SU-DHL-6 (cell line): ENCODE measurements around the gene TCF12.

ENCODE experiments used
- H2AFZ ChIP-seq: fragments of 200-600 bp; sonication (generic); 2 replicates; pipeline ENCODE4 v1.6.1; 2014; ENCODE audit warnings: low read depth, mild to moderate bottlenecking, moderate library complexity, mixed read lengths, antibody characterized with exemption, low read length; ENCODE audit not compliant: severe bottlenecking
- H3F3A ChIP-seq: fragments of 200-600 bp; shearing (Covaris generic); 2 replicates; pipeline ENCODE4 v1.6.0; 2016; ENCODE audit warnings: antibody characterized with exemption, mild to moderate bottlenecking; ENCODE audit not compliant: insufficient read depth
- H3K27ac ChIP-seq: fragments of 200-600 bp; sonication (generic); 2 replicates; pipeline ENCODE4 v1.5.1; 2016; ENCODE audit warnings: low read depth, mild to moderate bottlenecking, low read length, moderate library complexity, mixed read lengths
- H3K27me3 ChIP-seq: fragments of 200-600 bp; sonication (generic), shearing (Covaris generic); 2 replicates; pipeline ENCODE4 v1.6.0; 2014; ENCODE audit warnings: mild to moderate bottlenecking, low read length
- H3K36me3 ChIP-seq: fragments of 200-600 bp; sonication (generic); 2 replicates; pipeline ENCODE4 v1.6.1; 2014; ENCODE audit warnings: mild to moderate bottlenecking, low read length, mixed read lengths
- H3K4me2 ChIP-seq: fragments of 300-600, 200-600 bp; shearing (Covaris generic), sonication (generic); 2 replicates; pipeline ENCODE4 v1.6.0; 2014; ENCODE audit warnings: low read length, low read depth, mild to moderate bottlenecking; ENCODE audit not compliant: poor library complexity, severe bottlenecking
- H3K4me3 ChIP-seq: fragments of 200-600 bp; sonication (generic); 2 replicates; pipeline ENCODE4 v1.5.1; 2014; ENCODE audit warnings: antibody characterized with exemption, low read length, mild to moderate bottlenecking, mixed read lengths; ENCODE audit not compliant: insufficient read depth, poor library complexity, severe bottlenecking
- H3K79me2 ChIP-seq: fragments of 200-600 bp; sonication (generic); 2 replicates; pipeline ENCODE4 v1.6.1; 2014; ENCODE audit warnings: mild to moderate bottlenecking, low read length, moderate library complexity; ENCODE audit not compliant: insufficient read depth
- H3K9ac ChIP-seq: fragments of 200-600 bp; sonication (generic); 2 replicates; pipeline ENCODE4 v1.7.0; 2014; ENCODE audit warnings: mild to moderate bottlenecking, low read length
- H3K9me2 ChIP-seq: fragments of 200-600 bp; sonication (generic); replicated peaks from 2 replicates; pipeline ENCODE4 v1.6.1; 2014; ENCODE audit warnings: low read length; ENCODE audit not compliant: insufficient read depth
- H3K9me3 ChIP-seq: fragments of 200-600 bp; sonication (generic); 2 replicates; pipeline ENCODE4 v1.6.1; 2014; ENCODE audit warnings: low read length, mixed read lengths; ENCODE audit not compliant: insufficient read depth
- H4K20me1 ChIP-seq: fragments of 200-600 bp; sonication (generic); 2 replicates; pipeline ENCODE4 v1.6.1; 2014; ENCODE audit warnings: low read depth, mild to moderate bottlenecking, antibody characterized with exemption, low read length, moderate library complexity, mixed read lengths
- CTCF ChIP-seq: fragments of 200-600 bp; sonication (generic); IDR thresholded peaks from one replicate; pipeline ENCODE4 v1.5.1; 2017; ENCODE audit warnings: antibody characterized with exemption, mild to moderate bottlenecking, low read length, moderate library complexity; ENCODE audit not compliant: insufficient read depth, poor library complexity, severe bottlenecking
- EZH2phosphoT487 ChIP-seq: fragments of 200-600 bp; sonication (generic), shearing (Covaris generic); conservative IDR thresholded peaks from 2 replicates; pipeline ENCODE4 v1.6.1; 2018; ENCODE audit warnings: mild to moderate bottlenecking, antibody characterized with exemption, low read length, moderate library complexity, mixed read lengths

Gene TCF12

GRCh38 chr15:56968821-56969220, 50.4 kb downstream of the TCF12 start:
- TF ChIP-seq CTCF (no peak), EZH2phosphoT487 (no peak)
- Histone ChIP-seq H3K27ac (no peak overlapping the region), H3K9ac (no peak overlapping the region), H4K20me1 (peaks cover 14% of the 10 kb centered on the region), H3F3A (no peaks in the 10 kb centered on the region), H3K4me2 (no peak overlapping the region), H3K27me3 (no peaks in the 10 kb centered on the region), H3K9me2 (no peaks in the 10 kb centered on the region), H3K36me3 (no peaks in the 10 kb centered on the region), H3K9me3 (no peaks in the 10 kb centered on the region), H2AFZ (no peak overlapping the region), H3K79me2 (peaks cover 76% of the 10 kb centered on the region), H3K4me3 (no peak overlapping the region)

- Histone ChIP-seq H4K20me1 (peaks cover 18% of the 10 kb centered on the region), H3F3A (no peaks in the 10 kb centered on the region), H3K27me3 (no peaks in the 10 kb centered on the region), H3K9me2 (no peaks in the 10 kb centered on the region), H3K79me2 (peaks cover 73% of the 10 kb centered on the region), H2AFZ (no peak overlapping the region), H3K27ac (no peak overlapping the region), H3K36me3 (no peaks in the 10 kb centered on the region), H3K4me2 (no peak overlapping the region), H3K9me3 (no peaks in the 10 kb centered on the region), H3K4me3 (no peak overlapping the region), H3K9ac (no peak overlapping the region)
- no peak for TF ChIP-seq CTCF
- no peak for TF ChIP-seq EZH2phosphoT487
Measured at GRCh38 chr15:56969265-56969895, 50.9 kb downstream of the TCF12 start.

- no peak overlapping the region for H3K9ac ChIP-seq
- H4K20me1 ChIP-seq, result peaks cover 18% of the 10 kb centered on the region
- H3K27ac ChIP-seq, result no peak overlapping the region
- no peaks in the 10 kb centered on the region for H3K9me2 ChIP-seq
- no peak for TF ChIP-seq CTCF
- no peak for TF ChIP-seq EZH2phosphoT487
- no peak overlapping the region for H3K4me3 ChIP-seq
- H3K36me3 ChIP-seq, result no peaks in the 10 kb centered on the region
- H3K79me2 ChIP-seq, result peaks cover 56% of the 10 kb centered on the region
- H3K9me3 ChIP-seq, result no peaks in the 10 kb centered on the region
- H3K4me2 ChIP-seq, result no peak overlapping the region
- no peaks in the 10 kb centered on the region for H3F3A ChIP-seq
- H2AFZ ChIP-seq, result no peak overlapping the region
- no peaks in the 10 kb centered on the region for H3K27me3 ChIP-seq
Measured at GRCh38 chr15:56971571-56971970, 53.1 kb downstream of the TCF12 start.
